ENCODE measurements around the gene CTPS1. TPM values are rescaled to one million over a fixed set of nuclear protein-coding genes. Genes with fewer than 3 reads are reported as not detected.

The CTPS1 gene
- total RNA-seq, 1 donor from 2014 or later = 33.0 TPM

- no peaks in the 10 kb centered on the region for H3K9me3 ChIP-seq
- intact Hi-C loops (cut with DNase I) = no loop called here
- TF ChIP-seq, protein P1, sequence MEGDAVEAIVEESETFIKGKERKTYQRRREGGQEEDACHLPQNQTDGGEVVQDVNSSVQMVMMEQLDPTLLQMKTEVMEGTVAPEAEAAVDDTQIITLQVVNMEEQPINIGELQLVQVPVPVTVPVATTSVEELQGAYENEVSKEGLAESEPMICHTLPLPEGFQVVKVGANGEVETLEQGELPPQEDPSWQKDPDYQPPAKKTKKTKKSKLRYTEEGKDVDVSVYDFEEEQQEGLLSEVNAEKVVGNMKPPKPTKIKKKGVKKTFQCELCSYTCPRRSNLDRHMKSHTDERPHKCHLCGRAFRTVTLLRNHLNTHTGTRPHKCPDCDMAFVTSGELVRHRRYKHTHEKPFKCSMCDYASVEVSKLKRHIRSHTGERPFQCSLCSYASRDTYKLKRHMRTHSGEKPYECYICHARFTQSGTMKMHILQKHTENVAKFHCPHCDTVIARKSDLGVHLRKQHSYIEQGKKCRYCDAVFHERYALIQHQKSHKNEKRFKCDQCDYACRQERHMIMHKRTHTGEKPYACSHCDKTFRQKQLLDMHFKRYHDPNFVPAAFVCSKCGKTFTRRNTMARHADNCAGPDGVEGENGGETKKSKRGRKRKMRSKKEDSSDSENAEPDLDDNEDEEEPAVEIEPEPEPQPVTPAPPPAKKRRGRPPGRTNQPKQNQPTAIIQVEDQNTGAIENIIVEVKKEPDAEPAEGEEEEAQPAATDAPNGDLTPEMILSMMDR (IDR thresholded peaks at IDR 0.05) = no peak
- no peaks in the 10 kb centered on the region for H3K27me3 ChIP-seq
- no peak for DNase-seq (ENCODE audit: low spot score in 2 of 2)
- H3K4me3 ChIP-seq = no peak overlapping the region
- no peaks in the 10 kb centered on the region for H3K36me3 ChIP-seq
- H3K4me1 ChIP-seq = no peaks in the 10 kb centered on the region
- H3K27ac ChIP-seq = no peak overlapping the region
Observed at GRCh38 chr1:40955266-40955665, 24.2 kb upstream of the CTPS1 start.

DNA sequence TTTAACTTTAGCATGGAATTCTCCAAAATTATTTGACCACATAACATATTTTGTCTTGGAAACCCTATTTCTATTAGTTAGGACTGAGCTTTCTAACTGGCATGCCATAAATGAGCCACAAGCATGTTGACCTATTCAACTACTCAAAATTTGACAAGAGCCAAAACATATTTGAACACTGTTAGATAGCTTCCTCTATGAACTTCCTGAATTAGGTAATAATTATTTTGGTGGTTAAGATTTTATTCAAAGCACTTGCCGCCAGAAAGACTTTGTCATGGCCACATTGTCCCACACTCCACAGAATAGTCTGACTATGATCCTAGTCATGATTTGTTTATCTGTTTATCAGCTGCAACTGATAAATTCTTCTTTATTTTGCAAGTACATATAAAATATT lies 23.1 kb upstream of the CTPS1 start:
- H3K9me3 ChIP-seq = no peaks in the 10 kb centered on the region
- intact Hi-C loops (cut with DNase I) = no loop called here
- DNase-seq (ENCODE audit: low spot score in 2 of 2) = no peak
- no peaks in the 10 kb centered on the region for H3K4me1 ChIP-seq
- no peak overlapping the region for H3K27ac ChIP-seq
- no peak overlapping the region for H3K4me3 ChIP-seq
- TF ChIP-seq, protein P1 (IDR thresholded peaks at IDR 0.05) = no peak
- no peaks in the 10 kb centered on the region for H3K27me3 ChIP-seq
- no peaks in the 10 kb centered on the region for H3K36me3 ChIP-seq

GRCh38 chr1:40958210-40958609 lies 21.3 kb upstream of the CTPS1 start:
- TF ChIP-seq, protein P1 (IDR thresholded peaks at IDR 0.05) = no peak
- intact Hi-C loops (cut with DNase I) = no loop called here
- Histone ChIP-seq H3K4me3 (no peak overlapping the region), H3K4me1 (no peaks in the 10 kb centered on the region), H3K27me3 (no peaks in the 10 kb centered on the region), H3K27ac (no peak overlapping the region), H3K36me3 (no peaks in the 10 kb centered on the region), H3K9me3 (no peaks in the 10 kb centered on the region)
- no peak for DNase-seq (ENCODE audit: low spot score in 2 of 2)

- H3K9me3 ChIP-seq = no peaks in the 10 kb centered on the region
- H3K27ac ChIP-seq = peak overlapping the region; percentile 34 to 74
- TF ChIP-seq, protein P1 (IDR thresholded peaks at IDR 0.05) = no peak
- H3K27me3 ChIP-seq = no peaks in the 10 kb centered on the region
- intact Hi-C loops (cut with DNase I) = no loop called here
- H3K36me3 ChIP-seq = no peaks in the 10 kb centered on the region
- DNase-seq (ENCODE audit: low spot score in 2 of 2) = no peak
- H3K4me1 ChIP-seq = peaks cover 0 to 4% of the 10 kb centered on the region in 2 donors
- H3K4me3 ChIP-seq = no peak overlapping the region
Observed at GRCh38 chr1:40965531-40965930, 14.0 kb upstream of the CTPS1 start.

- TF ChIP-seq, protein P1 (IDR thresholded peaks at IDR 0.05) = no peak
- H3K9me3 ChIP-seq = no peaks in the 10 kb centered on the region
- H3K27me3 ChIP-seq = no peaks in the 10 kb centered on the region
- DNase-seq (ENCODE audit: low spot score in 2 of 2) = no peak
- H3K4me3 ChIP-seq = no peak overlapping the region
- H3K36me3 ChIP-seq = no peaks in the 10 kb centered on the region
- intact Hi-C loops (cut with DNase I) = no loop called here
- peaks cover 0 to 4% of the 10 kb centered on the region in 2 donors for H3K4me1 ChIP-seq
- peak overlapping the region; percentile 34 to 74 for H3K27ac ChIP-seq
Observed at GRCh38 chr1:40966417-40966816, 13.1 kb upstream of the CTPS1 start.

DNA sequence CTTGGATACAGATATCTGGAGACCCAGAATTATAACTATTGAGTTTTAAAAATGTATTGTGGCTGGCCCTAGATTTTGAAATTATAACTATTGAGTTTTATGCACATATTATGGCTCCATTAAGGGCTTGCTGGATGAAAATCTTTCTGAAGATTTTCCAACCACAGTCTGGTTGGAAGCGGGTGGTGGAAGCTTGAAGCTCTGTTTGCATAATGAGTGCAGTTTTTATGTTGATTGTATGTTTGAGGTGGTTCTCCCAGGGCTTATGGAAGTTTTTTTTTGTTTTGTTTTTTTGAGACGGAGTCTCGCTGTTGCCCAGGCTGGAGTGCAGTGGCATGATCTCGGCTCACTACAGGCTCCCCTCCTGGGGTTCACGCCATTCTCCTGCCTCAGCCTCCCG lies 10.1 kb upstream of the CTPS1 start:
- no peak for DNase-seq (ENCODE audit: low spot score in 2 of 2)
- H3K4me3 ChIP-seq = no peak overlapping the region
- H3K4me1 ChIP-seq = peaks cover 0 to 4% of the 10 kb centered on the region in 2 donors
- H3K36me3 ChIP-seq = no peaks in the 10 kb centered on the region
- intact Hi-C loops (cut with DNase I) = no loop called here
- no peak overlapping the region for H3K27ac ChIP-seq
- H3K9me3 ChIP-seq = no peaks in the 10 kb centered on the region
- TF ChIP-seq, protein P1 (IDR thresholded peaks at IDR 0.05) = no peak
- H3K27me3 ChIP-seq = no peaks in the 10 kb centered on the region

Measured in ascending aorta (tissue), 2 donors.